Suprapubic skin (tissue), 3 donors: ENCODE results near the gene OR2H1.
"Not testable (repeated sequence)": the region's sequence is repeated elsewhere in the genome, so short reads cannot be mapped to it uniquely, and the experiment has no call there.

ENCODE experiments used
- POLR2A ChIP-seq, 2 donors: fragments of 450-650 bp; IDR thresholded peaks; one replicate each; pipeline ENCODE4 v1.6.1; 2017; ENCODE audit warnings: antibody characterized with exemption in 2 of 2, mild to moderate bottlenecking in 2 of 2, moderate library complexity in 2 of 2
- TF ChIP-seq, protein P1 (sequence below), 2 donors: fragments of 200-600 bp in 1 of 2; fragments of 450-650 bp in 1 of 2; sonication (generic) in 1 of 2; IDR thresholded peaks; one replicate each; pipeline ENCODE4 v1.5.1; 2016 to 2019; ENCODE audit warnings: antibody characterized with exemption in 2 of 2, mild to moderate bottlenecking in 1 of 2, moderate library complexity in 1 of 2

DNA sequence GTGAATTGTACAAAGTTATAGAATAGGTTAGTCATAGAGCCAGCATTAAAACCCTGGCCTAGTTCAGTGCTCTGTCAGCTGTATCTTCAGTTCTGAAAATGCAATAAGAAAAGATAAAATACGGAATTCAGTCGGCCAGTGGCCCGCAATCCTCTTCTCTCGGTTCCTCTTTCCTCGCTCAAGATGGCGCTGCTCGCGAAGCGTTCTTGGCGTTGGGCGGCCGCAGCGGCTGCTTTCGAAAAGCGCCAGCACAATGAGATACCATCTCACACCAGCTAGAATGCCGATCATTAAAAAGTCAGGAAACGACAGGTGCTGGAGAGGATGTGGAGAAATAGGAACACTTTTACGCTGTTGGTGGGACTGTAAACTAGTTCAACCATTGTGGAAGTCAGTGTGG, 20.2 kb upstream of the OR2H1 start:
- TF ChIP-seq, protein P1, sequence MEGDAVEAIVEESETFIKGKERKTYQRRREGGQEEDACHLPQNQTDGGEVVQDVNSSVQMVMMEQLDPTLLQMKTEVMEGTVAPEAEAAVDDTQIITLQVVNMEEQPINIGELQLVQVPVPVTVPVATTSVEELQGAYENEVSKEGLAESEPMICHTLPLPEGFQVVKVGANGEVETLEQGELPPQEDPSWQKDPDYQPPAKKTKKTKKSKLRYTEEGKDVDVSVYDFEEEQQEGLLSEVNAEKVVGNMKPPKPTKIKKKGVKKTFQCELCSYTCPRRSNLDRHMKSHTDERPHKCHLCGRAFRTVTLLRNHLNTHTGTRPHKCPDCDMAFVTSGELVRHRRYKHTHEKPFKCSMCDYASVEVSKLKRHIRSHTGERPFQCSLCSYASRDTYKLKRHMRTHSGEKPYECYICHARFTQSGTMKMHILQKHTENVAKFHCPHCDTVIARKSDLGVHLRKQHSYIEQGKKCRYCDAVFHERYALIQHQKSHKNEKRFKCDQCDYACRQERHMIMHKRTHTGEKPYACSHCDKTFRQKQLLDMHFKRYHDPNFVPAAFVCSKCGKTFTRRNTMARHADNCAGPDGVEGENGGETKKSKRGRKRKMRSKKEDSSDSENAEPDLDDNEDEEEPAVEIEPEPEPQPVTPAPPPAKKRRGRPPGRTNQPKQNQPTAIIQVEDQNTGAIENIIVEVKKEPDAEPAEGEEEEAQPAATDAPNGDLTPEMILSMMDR (IDR thresholded peaks at IDR 0.05), result not testable (repeated sequence)
- TF ChIP-seq POLR2A (IDR thresholded peaks at IDR 0.05), result not testable (repeated sequence)
